ENCODE data around the gene SLC24A3.

GRCh38 chr20:19653327-19653726 lies 440.9 kb downstream of the SLC24A3 start:
- TF ChIP-seq CTCF (conservative IDR thresholded peaks at IDR 0.05), result no peak
- no peak for TF ChIP-seq EZH2 (IDR thresholded peaks at IDR 0.05; ENCODE audit: low read depth)

All from PC-9 (cell line).